Panc1 (cell line): ENCODE data around the gene CACNB3. TPM values are rescaled to one million over a fixed set of nuclear protein-coding genes. Genes with fewer than 3 reads are reported as not detected.

Experiments used
- ATAC-seq: fragments of 200-7000 bp; cut with Tn5 transposase; 2 replicates; pipeline ENCODE4 v1.9.1; 2020; ENCODE audit warnings: mild to moderate bottlenecking, moderate library complexity
- BruUV-seq: library from RNA; stranded (reverse); fragments of 400-500 nt; replicated peaks from 2 replicates; lab custom pipeline; 2021; lab: Mats Ljungman, UMichigan
- CTCF ChIA-PET: fragments of 300-600 bp; sonication (Branson Sonifier 250); formaldehyde crosslinking; loops from one replicate; lab custom pipeline; 2022; ENCODE audit warnings: antibody characterized with exemption; lab: Charles Lee
- POLR2A ChIA-PET: fragments of 300-600 bp; sonication (Branson Sonifier 250); formaldehyde crosslinking; loops from one replicate; lab custom pipeline; 2022; ENCODE audit warnings: antibody characterized with exemption; lab: Charles Lee
- DNase-seq: peaks from one replicate; pipeline ENCODE4 v3.0.0-alpha.2; 2010; ENCODE audit warnings: low read depth, low spot score
- H3K27ac ChIP-seq: 2 replicates; pipeline ENCODE4 v1.5.1; 2011; ENCODE audit warnings: mild to moderate bottlenecking, low read length, inconsistent platforms
- H3K27me3 ChIP-seq: fragments of 200-500 bp; sonication (Bioruptor generic); 2 replicates; pipeline ENCODE4 v1.6.0; 2014; ENCODE audit warnings: low read length, inconsistent platforms; ENCODE audit not compliant: control insufficient read depth, insufficient read depth
- H3K36me3 ChIP-seq: fragments of 200-500 bp; sonication (Bioruptor generic); 2 replicates; pipeline ENCODE4 v1.5.1; 2014; ENCODE audit warnings: inconsistent platforms, mild to moderate bottlenecking, low read length, moderate library complexity; ENCODE audit not compliant: control insufficient read depth, insufficient read depth
- H3K4me1 ChIP-seq: 2 replicates; pipeline ENCODE4 v1.5.1; 2011; ENCODE audit warnings: inconsistent platforms, mild to moderate bottlenecking, low read length, moderate library complexity; ENCODE audit not compliant: control insufficient read depth, insufficient read depth
- H3K4me3 ChIP-seq, 2 experiments: 2 replicates each; pipeline ENCODE4 v1.5.1; 2011 to 2012; ENCODE audit warnings: low read depth in 2 of 2, low read length in 2 of 2, mild to moderate bottlenecking in 2 of 2, inconsistent platforms in 1 of 2, moderate library complexity in 1 of 2
- H3K9me3 ChIP-seq: fragments of 200-500 bp; sonication (Bioruptor generic); 2 replicates; pipeline ENCODE4 v1.5.1; 2014; ENCODE audit warnings: low read depth, mild to moderate bottlenecking, inconsistent platforms, low read length, moderate library complexity; ENCODE audit not compliant: control insufficient read depth, insufficient read depth
- CTCF ChIP-seq: fragments of 450-650 bp; IDR thresholded peaks from 2 replicates; pipeline ENCODE4 v1.5.1; 2017; ENCODE audit warnings: mild to moderate bottlenecking
- POLR2AphosphoS5 ChIP-seq: IDR thresholded peaks from 2 replicates; pipeline ENCODE4 v1.6.1; 2012; ENCODE audit warnings: mild to moderate bottlenecking, low read depth, low read length, moderate library complexity
- REST ChIP-seq, 2 experiments: IDR thresholded peaks; 2 replicates each; pipeline ENCODE4 v1.6.1; 2011 to 2012; ENCODE audit warnings: low read depth in 2 of 2, control low read depth in 1 of 2, low read length in 1 of 2, mild to moderate bottlenecking in 1 of 2, moderate library complexity in 1 of 2; ENCODE audit not compliant: insufficient read depth in 1 of 2
- SIN3A ChIP-seq: IDR thresholded peaks from 2 replicates; pipeline ENCODE4 v1.6.1; 2012; ENCODE audit warnings: low read depth, mild to moderate bottlenecking, low read length, moderate library complexity, borderline replicate concordance; ENCODE audit not compliant: insufficient read depth
- TCF7L2 ChIP-seq: IDR thresholded peaks from 2 replicates; pipeline ENCODE4 v1.6.1; 2011; ENCODE audit warnings: mild to moderate bottlenecking, low read depth, low read length, inconsistent platforms
- in situ Hi-C: cut with HindIII; loops from 2 replicates; pipeline ENCODE4 v1.10.0; 2016; ENCODE audit warnings: low sequenced_read_pairs, low pct_unique_long_range_greater_than_20kb
- intact Hi-C: fragments of 100-400 bp; cut with micrococcal nuclease; formaldehyde crosslinking; loops from one replicate; pipeline ENCODE4 v1.10.0; 2022; ENCODE audit not compliant: unreplicated experiment
- total RNA-seq: library from RNA; stranded (reverse); gene quantifications from one replicate; pipeline ENCODE4 v1.2.1, GENCODE V29; 2021; ENCODE audit not compliant: unreplicated experiment

CACNB3 gene
- total RNA-seq, 1 experiment from 2014 or later, result 40.5 TPM

GRCh38 chr12:48857278-48857994 lies 39.1 kb downstream of the CACNB3 start:
- H3K27ac ChIP-seq, result no peak overlapping the region
- H3K4me1 ChIP-seq, result peaks cover 5% of the 10 kb centered on the region; the same call in 1 of the 2 replicates
- ChIA-PET CTCF (interaction anchor here (0.8 to 0.9 kb wide), 3 partner anchors 104 to 140 kb away, joined by 4 to 6 read pairs (median 5); no protein-coding TSS in a partner anchor), POLR2A (no interaction called here)
- no peak overlapping the region for H3K4me3 ChIP-seq
- intact Hi-C loops, result no loop called here
- no peaks in the 10 kb centered on the region for H3K27me3 ChIP-seq
- ATAC-seq, result no peak
- H3K36me3 ChIP-seq, result no peaks in the 10 kb centered on the region
- no peaks in the 10 kb centered on the region for H3K9me3 ChIP-seq
- no peak for TF ChIP-seq SIN3A
- TF ChIP-seq CTCF, result no peak
- TF ChIP-seq REST (IDR thresholded peaks at IDR 0.05; ENCODE audit: insufficient read depth in 1 of 2, low read depth in 2 of 2, low read length in 1 of 2), result no peak
- TF ChIP-seq TCF7L2, result no peak
- TF ChIP-seq POLR2AphosphoS5, result no peak
- in situ Hi-C loops, result no loop called here
- BruUV-seq, result no TSS peak
- DNase-seq, result no peak

GRCh38 chr12:48858043-48858442 lies 39.7 kb downstream of the CACNB3 start:
- DNase-seq (no peak), ATAC-seq (no peak)
- Histone ChIP-seq H3K27me3 (0 out of 2 replicates have a peak, but pooled peaks cover under 1% of the 10 kb centered on the region), H3K27ac (no peak overlapping the region), H3K4me3 (no peak overlapping the region), H3K36me3 (no peaks in the 10 kb centered on the region), H3K9me3 (no peaks in the 10 kb centered on the region), H3K4me1 (no peaks in the 10 kb centered on the region; the same call in 1 of the 2 replicates)
- TF ChIP-seq SIN3A (no peak), REST (IDR thresholded peaks at IDR 0.05; ENCODE audit: insufficient read depth in 1 of 2, low read depth in 2 of 2, low read length in 1 of 2) (no peak), CTCF (no peak), POLR2AphosphoS5 (no peak), TCF7L2 (no peak)
- no TSS peak for BruUV-seq
- ChIA-PET CTCF (interaction anchor here (0.8 kb wide), 1 partner anchor 119 kb away, joined by 4 read pairs; no protein-coding TSS in a partner anchor), POLR2A (no interaction called here)
- in situ Hi-C loops (no loop called here), intact Hi-C loops (no loop called here)
